Hematopoietic multipotent progenitor cell treated with erythropoietin and hydrocortisone succinate and interleukin-3 and kit ligand, for 17 days (in vitro differentiated cells): Measurements from ENCODE around the gene TMEM165.
A peak's percentile ranks its signal among the peaks of the same experiment; 100 is the strongest.

ENCODE experiments used
- DNase-seq: peaks from one replicate; pipeline ENCODE4 v3.0.0-alpha.2; 2015; ENCODE audit warnings: low spot score

The TMEM165 gene

DNA sequence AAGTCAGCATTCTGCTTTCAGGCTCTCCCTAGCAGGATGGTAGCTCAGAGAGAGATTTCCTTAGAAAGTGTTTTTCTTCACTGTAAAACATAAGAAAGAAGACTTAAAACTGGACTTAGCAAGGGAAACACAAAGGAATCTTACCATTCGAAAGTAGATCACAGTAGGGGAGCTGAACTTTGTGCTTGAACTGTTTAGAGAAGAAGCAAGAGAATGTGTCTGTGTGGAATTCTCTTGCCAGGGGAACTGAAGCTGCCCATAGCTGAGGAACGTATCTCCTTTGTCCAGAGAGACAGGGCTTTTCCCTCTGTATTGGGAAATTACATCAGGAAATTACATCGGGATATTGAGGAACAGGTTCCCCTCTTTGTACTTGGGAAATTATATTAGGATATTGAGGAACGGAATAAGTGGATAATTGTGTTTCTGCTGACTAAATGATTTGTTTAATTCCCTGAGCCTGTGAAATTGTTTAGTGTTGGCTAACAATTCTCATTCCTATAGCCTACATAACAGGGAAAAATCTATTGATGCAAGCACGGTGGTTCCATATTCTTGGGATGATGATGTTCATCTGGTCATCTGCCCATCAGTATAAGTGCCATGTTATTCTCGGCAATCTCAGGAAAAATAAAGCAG, 28.6 kb upstream of the TMEM165 start:
- no peak for DNase-seq

DNA sequence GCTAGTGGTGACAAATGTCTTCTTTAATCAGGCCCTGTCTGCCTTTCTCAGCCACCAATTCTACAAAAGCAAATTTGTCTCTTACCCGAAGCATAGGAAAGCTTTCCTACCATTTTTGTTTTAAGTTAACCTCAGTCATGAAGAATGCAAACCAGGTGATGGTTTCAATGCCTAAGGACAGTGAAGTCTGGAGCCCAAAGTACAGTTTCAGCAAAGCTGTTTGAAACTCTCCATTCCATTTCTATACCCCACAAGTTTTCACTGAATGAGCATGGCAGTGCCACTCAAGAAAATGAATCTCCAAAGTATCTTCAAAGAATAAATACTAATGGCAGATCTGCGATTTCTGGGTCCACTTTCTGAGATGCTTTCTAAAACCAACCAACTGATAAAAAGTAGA, 25.8 kb upstream of the TMEM165 start:
- DNase-seq: no peak

DNA sequence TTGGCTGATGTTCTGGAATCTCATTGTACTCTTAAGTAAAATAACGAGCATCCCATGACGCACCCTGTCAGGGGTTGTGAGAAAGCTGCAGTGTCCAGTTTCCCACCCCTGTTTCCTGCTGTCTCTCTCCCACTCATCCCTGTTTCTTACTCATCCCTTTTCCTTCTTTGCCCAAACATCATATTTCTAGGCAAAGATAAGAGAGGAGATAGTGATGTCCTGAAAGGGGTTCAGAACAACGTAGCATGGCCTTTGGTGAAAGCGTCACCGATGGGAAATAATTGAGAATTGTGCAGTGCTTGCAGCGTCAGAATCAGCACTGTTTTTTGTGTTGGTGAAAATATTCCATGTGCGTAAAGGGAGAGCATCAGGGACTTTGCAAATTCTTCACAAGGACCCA, 23.5 kb upstream of the TMEM165 start:
- DNase-seq: no peak

DNA sequence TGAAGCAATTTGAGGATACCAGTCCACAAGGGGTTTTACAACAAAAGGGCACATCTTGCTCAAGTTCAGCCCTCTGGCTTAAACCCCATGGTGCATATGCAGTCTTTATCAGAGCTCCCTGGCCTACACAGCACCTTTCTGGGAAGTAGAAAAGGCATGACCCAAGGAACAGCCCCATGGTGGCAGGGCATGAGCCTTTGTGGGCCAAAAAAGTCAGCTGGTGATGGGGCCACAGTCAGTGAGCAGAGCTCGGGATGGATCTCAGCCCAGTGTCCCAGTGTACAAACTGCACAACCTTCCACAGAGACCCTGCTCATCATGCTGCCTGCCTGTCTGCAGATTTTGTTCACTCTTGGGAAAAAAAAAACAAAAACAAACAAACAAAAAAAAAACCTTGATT, 22.3 kb upstream of the TMEM165 start:
- DNase-seq: no peak

DNA sequence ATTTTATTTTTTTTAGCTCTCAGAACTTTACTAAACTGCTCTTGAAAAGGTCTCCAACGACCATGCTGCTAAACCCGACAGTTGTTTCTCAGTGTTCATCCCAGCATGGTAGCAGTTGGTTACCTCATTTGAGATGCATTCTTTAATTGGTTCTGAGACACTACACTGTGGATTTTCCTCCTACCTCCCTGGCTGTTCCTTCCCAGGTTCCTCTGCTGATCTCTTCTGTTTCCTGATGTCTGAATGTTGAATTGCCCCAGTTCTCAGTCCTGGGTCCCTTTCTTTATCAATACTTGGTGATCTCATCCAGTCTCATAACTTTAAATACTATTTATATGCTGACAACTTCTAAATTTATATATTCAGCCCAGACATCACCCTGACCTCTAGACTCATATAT, 19.1 kb upstream of the TMEM165 start:
- DNase-seq: no peak

DNA sequence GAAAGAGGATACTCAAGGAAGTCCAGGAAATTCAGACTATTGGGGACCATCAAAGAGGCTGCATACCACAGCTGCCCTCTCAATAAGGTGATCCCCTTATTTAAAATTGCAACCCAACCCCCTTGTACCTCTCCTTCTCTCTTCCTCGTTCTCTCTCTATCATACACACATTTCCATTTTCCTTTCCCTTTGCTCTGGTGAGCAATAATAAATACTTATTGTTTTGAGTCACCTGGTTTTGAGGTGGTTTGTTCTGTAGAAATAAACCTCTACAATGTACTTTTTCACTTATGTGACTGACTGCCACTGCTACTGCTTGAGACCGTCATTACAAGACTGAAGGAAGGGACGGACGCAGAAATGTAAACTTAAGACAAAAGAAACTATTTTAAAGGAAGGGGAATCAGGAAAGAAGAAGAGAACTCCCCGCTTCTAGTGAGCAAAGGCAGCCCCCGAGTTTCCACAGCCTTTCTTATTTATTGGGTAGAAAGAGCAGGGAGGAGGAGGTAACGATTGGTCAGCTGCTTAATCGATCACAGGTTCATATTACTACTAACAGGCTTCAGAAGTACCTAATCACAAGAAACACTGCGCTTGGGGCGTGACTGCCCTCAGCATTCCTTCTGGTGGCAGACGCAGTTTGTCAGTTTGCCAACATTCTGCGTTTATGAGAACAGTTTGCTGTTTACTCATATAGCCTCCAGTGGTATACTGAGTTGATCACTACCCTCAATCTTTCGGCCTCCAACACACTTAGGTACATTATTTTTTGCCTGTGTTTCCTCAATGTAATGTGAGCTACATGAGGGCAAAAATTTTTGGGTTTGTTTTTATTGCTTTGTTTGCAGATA, 16.9 kb upstream of the TMEM165 start:
- peak; percentile 70 for DNase-seq

DNA sequence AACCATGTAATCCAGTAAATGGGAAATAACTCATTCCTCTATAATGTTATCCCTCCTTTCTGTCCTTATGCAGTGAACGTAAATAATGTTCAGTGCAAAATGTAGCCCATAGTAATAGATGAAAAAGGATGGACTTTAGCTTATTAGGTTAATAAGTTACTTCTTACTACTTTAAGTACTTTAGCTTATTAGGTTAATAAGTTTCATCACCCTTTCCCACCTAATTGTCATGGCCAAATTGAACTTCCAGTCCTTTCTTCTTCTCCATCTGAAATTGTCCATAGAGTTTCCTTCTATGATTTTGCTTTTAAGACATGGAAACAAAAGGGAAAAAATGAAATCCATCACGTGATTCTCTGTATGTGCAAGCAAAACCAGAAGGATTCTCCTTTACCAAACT, 15.2 kb upstream of the TMEM165 start:
- DNase-seq: no peak

DNA sequence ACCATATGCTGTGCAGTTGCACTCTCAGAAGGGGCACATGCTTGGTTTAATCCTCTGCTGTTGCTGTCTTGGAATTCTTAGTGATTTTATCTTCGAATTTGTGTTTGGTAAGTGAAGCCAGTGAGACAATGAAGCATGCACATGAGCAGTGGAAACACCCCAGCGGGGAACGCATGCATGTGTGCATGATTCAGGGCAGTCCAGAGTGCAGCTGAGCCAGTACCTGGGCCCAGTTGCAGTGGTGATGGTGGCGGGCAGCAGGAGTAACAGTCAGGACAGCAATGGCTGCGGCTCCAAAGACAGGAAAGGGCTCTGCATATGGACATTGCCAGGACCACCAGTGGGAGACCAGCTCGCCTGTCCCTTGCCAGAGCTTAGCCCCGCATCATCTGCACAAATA, 14.3 kb upstream of the TMEM165 start:
- DNase-seq: no peak

DNA sequence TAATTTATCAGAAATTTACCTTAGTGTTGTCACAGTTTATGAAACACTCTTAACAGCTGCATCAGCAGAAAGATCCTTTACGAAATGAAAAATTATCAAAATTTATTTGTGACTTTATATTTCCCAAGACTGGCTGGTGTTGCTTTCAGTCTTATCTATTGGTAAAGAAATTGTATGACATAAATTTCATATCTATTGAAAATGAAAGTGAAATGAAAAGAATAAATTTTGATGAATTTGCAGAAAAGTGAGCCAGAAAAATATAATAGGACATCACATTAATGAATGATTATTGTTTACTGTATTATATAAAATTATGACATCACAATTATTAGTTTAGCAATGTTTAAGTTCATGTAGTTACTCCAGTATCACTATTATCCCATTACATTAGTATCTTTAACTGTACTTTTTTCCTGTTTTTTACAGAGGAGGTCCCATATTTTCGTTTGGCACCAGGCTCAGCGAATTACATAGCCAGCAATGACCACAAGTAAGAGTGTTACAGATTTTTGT, 13.2 kb upstream of the TMEM165 start:
- DNase-seq: peak; percentile 21

DNA sequence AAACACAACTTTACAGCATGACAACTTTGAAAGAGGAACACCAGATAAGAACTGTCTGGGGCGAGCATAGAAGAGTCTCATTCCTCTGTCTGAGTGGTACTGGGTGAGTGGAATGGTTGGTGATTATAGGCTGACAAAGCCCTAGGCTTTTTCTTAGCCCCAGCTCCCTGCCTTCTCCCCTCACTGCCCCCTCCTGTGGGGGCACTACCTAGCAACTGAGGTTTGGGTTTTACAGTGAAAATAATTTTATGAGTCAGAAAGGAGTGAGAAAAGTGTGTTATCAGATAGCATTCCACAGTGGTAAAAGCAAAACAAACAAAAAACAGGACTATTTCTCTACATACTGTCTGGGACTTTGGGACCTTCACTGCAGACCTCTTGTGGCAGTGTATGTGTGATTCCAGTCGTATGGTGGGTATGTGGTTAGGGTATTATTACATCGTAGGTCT, 10.5 kb upstream of the TMEM165 start:
- DNase-seq: peak; percentile 12

DNA sequence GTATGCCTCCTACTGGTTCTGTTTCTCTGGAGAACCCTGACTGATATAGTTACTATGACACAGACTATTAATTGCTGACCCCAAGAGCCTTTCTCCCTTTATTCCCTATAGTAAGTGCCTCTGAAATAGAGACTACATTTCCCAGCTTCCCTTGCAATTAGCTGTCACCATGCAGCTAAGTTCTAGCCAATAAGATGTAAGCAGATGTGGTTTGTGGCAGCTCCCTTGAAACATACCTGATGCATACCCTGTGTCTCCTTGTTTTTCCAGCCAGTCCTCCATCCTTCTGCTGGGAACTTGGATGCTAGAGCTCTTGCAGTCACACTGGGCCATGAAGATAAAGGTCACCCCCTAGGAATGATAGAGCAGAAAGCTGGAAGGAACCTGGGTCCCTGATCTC, 9.7 kb upstream of the TMEM165 start:
- peak; percentile 44 for DNase-seq

DNA sequence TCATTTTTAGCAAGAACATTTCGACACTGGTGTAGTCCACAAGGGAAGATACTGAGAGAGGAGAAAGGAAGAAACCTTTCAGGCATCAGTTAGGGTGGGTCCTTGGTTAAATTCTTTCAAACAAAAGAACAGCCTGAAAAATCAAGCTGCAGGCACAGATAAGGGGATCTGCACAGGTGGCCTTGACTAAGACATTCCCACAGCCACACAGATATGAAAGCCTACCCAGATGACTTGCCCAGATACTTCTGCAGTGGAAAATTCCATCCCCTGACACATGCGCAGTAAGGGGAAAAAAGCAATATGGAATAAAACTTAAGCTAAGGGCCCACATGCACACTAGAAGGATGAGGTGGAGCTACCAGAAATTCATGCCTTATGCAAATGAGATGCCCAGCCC, 8.9 kb upstream of the TMEM165 start:
- DNase-seq: peak; percentile 67

DNA sequence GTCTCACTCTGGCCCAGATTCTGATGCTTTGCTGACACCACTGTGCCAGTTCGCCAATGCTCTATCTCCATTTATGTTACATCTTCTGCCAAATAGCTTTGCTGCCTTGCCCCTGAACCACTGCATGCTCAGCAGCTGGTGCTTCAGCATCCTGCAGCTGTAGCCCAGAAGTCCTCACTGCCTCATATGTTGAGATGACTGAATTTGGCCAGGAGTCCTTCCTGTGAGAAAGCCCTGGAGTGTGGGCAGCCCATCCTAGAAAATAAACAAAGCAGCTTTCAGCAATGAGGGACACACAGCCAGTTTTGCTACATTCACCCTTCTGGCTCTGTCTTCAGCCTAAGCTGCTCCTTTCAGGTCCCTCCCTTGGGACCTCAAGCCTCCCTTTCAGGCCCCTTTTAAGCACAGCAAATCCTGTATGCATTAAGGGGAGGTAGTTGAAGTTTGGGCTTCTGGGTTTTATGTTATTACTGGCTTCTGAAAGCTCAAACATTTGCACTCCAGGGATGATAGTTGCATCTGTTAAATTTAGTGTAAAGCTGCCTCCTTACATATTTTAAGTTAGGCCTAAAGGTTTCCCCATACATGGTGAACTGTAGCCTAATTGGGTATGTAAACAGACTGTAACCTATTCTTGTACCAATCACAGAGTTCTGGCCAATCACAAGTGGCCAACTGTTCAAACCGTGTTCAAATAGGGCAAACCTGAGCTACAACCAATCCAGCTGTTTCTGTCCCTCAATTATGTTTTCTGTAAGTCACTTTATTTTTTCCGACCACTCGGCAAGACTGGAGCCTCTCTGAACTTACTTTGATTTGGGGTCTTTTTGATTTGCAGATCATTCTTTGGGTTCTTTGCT, 2.1 kb upstream of the TMEM165 start:
- DNase-seq: no peak

DNA sequence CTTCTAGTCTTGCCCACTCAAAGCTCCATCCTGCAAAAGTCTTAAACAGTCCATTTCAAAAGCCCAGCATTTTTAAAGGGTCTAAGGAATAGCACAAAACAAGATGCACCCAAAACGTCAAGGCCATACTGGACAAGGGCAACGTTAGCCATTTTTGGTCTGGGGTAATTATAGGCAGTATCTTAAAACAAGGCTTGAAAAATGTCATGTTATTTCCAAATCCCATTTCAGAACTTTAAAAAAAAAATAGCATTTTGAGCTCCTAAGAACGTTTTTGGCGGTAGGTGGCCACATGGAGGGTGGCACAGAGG, 584 bp upstream of the TMEM165 start:
- no peak for DNase-seq

DNA sequence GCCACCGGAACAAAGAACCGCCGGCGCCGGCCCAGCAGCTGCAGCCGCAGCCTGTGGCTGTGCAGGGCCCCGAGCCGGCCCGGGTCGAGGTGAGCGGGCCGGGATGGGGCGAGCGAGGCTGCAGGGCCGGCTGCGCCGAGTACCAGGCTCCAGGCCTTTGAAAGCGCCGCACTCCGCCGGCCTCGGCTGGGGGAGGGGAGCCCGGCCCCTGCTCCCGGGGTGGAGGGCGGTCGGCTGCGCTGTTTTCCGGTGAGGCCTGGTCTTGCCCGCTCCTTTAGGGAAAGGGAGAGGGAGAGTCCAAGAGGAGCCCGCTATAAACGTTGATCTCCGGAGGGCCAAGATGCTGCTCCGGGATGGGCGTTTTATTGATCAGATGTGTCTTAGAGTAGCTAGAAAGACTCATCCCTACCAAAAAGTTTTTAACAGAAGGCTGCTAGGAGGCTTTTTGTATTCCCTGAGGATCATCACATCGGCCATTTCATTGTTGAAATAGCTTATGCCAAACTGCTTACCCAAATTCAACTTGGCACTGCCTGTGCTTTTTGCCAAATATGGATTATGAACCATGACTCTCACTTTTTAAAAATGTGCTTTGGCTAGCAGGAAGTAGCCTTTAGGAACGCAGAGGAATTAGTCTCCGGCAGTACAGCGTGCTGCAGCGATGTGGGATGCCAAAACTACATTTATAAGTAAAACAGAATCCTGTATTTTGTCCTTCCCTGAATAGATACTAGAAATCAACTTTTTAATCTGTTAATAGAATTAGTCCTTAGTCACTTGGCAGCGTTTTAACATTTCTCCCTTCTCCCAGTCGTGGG, 760 bp downstream of the TMEM165 start:
- peak; percentile 72 for DNase-seq

DNA sequence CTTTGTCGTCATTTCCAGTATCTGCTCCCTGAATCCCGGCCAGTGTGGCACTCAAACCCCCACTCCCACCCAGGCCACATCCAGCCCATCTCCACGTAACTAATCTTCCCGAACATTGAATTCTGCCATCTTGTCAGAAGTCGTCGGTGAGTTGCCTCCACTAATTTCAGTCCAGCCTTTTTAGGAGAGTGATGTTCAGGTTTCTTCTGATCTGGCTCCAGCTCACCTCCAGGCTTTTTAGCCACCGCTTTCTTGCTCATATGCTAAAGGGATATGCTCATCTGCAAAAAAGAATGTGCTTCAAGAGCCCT, 1.3 kb downstream of the TMEM165 start:
- DNase-seq: no peak

DNA sequence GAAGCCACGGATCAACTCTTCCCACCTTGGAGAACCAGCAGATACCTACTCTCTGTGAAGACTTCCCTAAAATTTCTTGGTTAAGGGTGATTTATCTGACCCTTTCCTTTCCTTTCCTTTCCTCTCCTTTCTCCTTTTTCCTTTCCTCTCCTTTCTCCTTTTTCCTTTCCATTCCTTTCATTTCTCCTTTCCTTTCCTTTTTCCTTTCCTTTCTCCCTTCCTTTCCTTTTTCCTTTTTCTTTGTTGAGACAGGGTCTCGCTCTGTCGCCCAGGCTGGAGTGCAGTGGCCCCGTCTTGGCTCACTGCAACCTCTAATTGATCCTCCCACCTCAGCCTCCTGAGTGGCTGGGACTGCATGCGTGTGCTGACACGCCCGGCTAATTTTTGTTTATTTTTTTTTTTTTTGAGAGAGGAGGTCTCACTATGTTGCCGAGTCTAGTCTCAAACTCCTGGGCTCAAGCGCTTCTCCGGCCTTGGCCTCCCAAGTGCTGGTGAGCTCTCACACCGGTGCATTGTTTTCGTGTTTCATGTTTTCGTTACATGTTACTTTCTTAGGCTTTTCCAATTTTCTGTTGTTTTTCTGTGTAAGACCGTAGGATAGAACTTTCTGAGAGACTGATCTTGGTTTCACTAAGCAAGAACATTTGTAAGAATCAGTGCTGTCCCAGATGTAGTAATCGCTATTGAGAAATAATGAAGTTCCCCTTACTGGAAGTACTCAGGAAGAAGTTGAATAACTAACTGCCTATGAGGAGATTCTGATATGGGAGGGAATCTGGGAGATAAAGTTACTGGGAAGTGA, 2.0 kb downstream of the TMEM165 start:
- DNase-seq: peak; percentile 63

DNA sequence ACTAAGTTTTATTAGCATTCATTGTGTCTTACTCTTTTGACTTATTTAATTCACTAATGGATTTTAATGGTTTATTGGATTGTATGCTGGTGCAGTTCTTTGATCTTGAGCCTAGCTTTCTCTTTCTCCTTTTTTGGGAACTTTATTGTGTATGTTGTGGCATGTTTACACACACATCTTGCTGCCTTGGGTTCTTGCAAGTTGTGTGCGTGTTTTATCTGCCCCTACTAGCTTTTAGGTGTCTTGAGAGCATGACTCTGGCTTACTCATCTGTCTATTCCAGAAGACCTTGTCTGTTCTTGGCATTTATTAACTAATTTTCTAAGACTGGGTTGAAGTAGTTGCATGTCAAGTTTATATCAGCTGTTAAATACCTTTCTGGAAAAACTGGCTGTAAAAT, 2.7 kb downstream of the TMEM165 start:
- DNase-seq: peak; percentile 73

DNA sequence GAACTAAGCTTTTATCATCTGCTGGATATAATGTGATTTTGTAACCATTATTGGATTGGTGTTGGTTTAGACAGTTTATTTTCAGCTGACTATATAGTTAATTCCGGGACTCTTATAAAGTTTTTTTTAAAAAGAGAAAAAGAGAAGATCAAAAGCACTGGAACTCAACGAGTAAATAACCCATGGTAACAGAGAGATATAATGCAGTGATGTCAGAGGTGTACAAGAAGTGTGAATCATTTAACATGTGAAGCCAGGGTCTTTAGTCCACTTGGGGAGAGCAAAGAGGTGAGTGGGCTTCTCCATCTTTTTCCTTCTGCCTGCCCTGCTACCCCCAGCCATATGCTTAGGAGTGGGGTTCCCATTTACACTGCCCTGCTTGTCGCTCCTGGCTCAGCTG, 3.2 kb downstream of the TMEM165 start:
- peak; percentile 45 for DNase-seq

DNA sequence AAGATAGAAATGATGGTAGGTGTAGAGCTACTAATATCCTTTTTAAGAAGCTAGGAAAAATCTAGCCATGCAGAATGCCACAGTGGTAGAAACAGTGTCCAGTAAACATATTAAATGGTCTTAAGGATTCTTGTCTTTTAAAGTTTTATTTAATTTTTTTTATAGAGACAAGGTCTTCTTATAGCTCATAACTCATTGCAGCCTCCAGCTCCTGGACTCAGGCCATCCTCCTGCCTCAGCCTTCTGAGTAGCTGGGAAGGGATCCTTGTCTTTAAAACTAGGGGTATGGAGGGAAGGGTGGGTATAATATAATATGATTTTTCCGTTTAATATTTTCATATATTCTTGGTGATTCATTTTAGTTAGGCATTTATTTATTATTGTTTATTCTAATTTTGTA, 3.8 kb downstream of the TMEM165 start:
- DNase-seq: peak; percentile 18

DNA sequence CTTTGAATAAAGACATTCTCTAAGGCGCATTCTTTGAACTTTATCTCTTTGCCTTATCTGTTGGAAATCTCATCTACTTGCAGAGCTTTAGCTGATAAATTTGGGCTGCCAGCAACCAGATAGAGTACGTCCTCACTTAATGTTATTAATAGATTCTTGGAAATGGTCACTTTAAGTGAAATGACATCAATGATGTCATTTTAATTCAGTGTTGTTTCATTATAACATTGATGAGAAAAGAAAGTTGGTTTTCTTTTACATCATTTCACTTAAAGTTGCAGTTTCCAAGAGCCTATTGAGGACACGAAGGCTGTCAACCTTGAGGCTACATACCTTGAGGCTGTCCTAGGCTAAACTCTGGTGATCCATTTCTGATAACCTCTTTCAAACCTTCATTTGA, 9.3 kb downstream of the TMEM165 start:
- no peak for DNase-seq
